GM19023 (cell line): ENCODE results near the gene PPP3CA.
"Not testable (repeated sequence)": the region's sequence is repeated elsewhere in the genome, so short reads cannot be mapped to it uniquely, and the experiment has no call there.

ENCODE experiments used
- ATAC-seq: cut with Tn5 transposase; IDR thresholded peaks from one replicate; pipeline ENCODE4 v1.9.1; 2021; ENCODE audit warnings: mild to moderate bottlenecking, moderate library complexity; ENCODE audit not compliant: unreplicated experiment

Gene PPP3CA

GRCh38 chr4:101114936-101115372 lies 232.4 kb downstream of the PPP3CA start:
- ATAC-seq, result no peak

- no peak for ATAC-seq
Measured at GRCh38 chr4:101104312-101105052, 242.8 kb downstream of the PPP3CA start.

GRCh38 chr4:101103381-101104142 lies 243.8 kb downstream of the PPP3CA start:
- ATAC-seq, result peak; percentile 85

- no peak for ATAC-seq
Measured at GRCh38 chr4:101102114-101102742, 245.1 kb downstream of the PPP3CA start.

GRCh38 chr4:101101072-101101471 lies 246.3 kb downstream of the PPP3CA start:
- no peak for ATAC-seq

- no peak for ATAC-seq
Measured at GRCh38 chr4:101098666-101099400, 248.5 kb downstream of the PPP3CA start.

GRCh38 chr4:101092609-101093008 lies 254.7 kb downstream of the PPP3CA start:
- ATAC-seq, result not testable (repeated sequence)

- ATAC-seq, result no peak
Measured at GRCh38 chr4:101089168-101089567, 258.2 kb downstream of the PPP3CA start.

- ATAC-seq, result no peak
Measured at GRCh38 chr4:101086801-101087586, 260.3 kb downstream of the PPP3CA start.

GRCh38 chr4:101083131-101083530 lies 264.2 kb downstream of the PPP3CA start:
- ATAC-seq, result no peak

- ATAC-seq, result no peak
Measured at GRCh38 chr4:101081695-101082369, 265.5 kb downstream of the PPP3CA start.

- ATAC-seq, result no peak
Measured at GRCh38 chr4:101081166-101081565, 266.2 kb downstream of the PPP3CA start.

GRCh38 chr4:101078950-101079349 lies 268.4 kb downstream of the PPP3CA start:
- ATAC-seq, result no peak

GRCh38 chr4:101076032-101076431 lies 271.3 kb downstream of the PPP3CA start:
- no peak for ATAC-seq

- no peak for ATAC-seq
Measured at GRCh38 chr4:101075536-101075935, 271.8 kb downstream of the PPP3CA start.

- ATAC-seq, result no peak
Measured at GRCh38 chr4:101074326-101074725, 273.0 kb downstream of the PPP3CA start.

GRCh38 chr4:101071241-101071640 lies 276.1 kb downstream of the PPP3CA start:
- ATAC-seq, result no peak

- no peak for ATAC-seq
Measured at GRCh38 chr4:101068115-101068514, 279.2 kb downstream of the PPP3CA start.

- no peak for ATAC-seq
Measured at GRCh38 chr4:101067383-101067782, 279.9 kb downstream of the PPP3CA start.
